Large intestine (tissue), 3 donors: ENCODE measurements around the gene RGMB. TPM values are rescaled to one million over a fixed set of nuclear protein-coding genes. Genes with fewer than 3 reads are reported as not detected.

Experiments
- DNase-seq, 2 donors: peaks; one replicate each; pipeline versions ENCODE4 v3.0.0 to v3.0.0-alpha.2; 2013
- H3K27ac ChIP-seq: one replicate; pipeline ENCODE4 v1.5.1; 2013; ENCODE audit warnings: low read length
- H3K27me3 ChIP-seq: 2 replicates; pipeline ENCODE4 v1.6.1; 2013; ENCODE audit warnings: low read length; ENCODE audit not compliant: control insufficient read depth, insufficient read depth
- H3K36me3 ChIP-seq: 2 replicates; pipeline ENCODE4 v1.6.1; 2013; ENCODE audit warnings: low read length; ENCODE audit not compliant: control insufficient read depth, insufficient read depth
- H3K4me1 ChIP-seq: one replicate; pipeline ENCODE4 v1.6.1; 2013; ENCODE audit warnings: low read length; ENCODE audit not compliant: control insufficient read depth, insufficient read depth
- H3K4me3 ChIP-seq: one replicate; pipeline ENCODE4 v1.5.1; 2013; ENCODE audit warnings: low read length
- H3K9me3 ChIP-seq: one replicate; pipeline ENCODE4 v1.6.1; 2013; ENCODE audit warnings: mild to moderate bottlenecking, low read depth, low read length, moderate library complexity; ENCODE audit not compliant: control insufficient read depth
- WGBS: methylation state at CpG from one replicate; pipeline ENCODE4 v1.1.5; 2013; ENCODE audit warnings: low lambda C conversion rate; ENCODE audit not compliant: insufficient coverage; 5-methylcytosine and 5-hydroxymethylcytosine counted together
- polyA plus RNA-seq: library from polyadenylated mRNA; unstranded; fragments of 120-200 nt; gene quantifications from one replicate; pipeline ENCODE4 v1.2.1, GENCODE V29; 2013

RGMB gene
- polyA plus RNA-seq, 1 donor = 53.2 TPM

DNA sequence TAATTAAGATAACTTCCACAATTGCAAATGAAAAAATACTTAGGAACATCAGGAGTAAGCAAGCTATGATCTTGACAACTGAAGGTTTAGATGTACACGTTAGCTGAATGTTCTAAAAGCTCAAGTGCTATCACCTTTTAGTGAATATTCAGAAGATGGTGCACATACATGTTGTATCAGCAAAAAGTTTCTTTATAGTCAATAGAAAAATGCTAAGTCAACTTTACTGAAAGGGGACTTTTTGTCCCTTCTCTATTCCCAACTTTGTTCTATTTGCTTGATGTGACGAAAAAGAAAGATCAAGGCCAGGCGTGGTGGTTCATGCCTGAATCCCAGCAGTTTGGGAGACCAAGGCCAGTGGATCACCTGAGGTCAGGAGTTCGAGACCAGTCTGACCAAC is 7.6 kb upstream of the RGMB start:
- no CpG with 5 or more reads among the region's 4 CpGs for WGBS
- H3K4me1 ChIP-seq = no peaks in the 10 kb centered on the region
- H3K27me3 ChIP-seq = no peaks in the 10 kb centered on the region
- H3K36me3 ChIP-seq = no peaks in the 10 kb centered on the region
- no peak overlapping the region for H3K27ac ChIP-seq
- no peak overlapping the region for H3K4me3 ChIP-seq
- no peaks in the 10 kb centered on the region for H3K9me3 ChIP-seq
- no peak for DNase-seq

DNA sequence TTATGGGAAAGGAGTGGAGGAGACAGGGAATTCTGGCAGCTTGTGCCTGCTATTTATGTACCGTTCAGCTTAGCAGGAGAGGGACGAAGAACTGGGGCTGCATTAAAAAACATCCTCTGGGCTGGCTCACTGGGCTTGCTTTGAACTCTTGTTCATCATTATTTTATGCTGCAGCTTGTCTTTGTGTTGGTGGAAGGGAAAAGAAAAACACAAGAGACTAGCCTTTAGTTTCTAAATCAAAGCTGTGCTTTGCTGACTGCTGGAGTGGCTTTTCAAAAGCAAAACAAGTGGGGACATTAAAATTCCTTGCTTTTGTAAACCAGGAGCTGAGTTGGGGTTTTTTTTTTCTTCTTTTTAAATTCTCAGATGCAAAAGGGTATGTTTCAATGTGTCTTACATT is 5.9 kb upstream of the RGMB start:
- no peaks in the 10 kb centered on the region for H3K36me3 ChIP-seq
- peaks cover 3% of the 10 kb centered on the region for H3K4me1 ChIP-seq
- no peaks in the 10 kb centered on the region for H3K9me3 ChIP-seq
- H3K4me3 ChIP-seq = no peak overlapping the region
- H3K27ac ChIP-seq = no peak overlapping the region
- DNase-seq = no peak
- WGBS = 60% methylated on average over 1 of the region's 2 CpGs
- no peaks in the 10 kb centered on the region for H3K27me3 ChIP-seq

DNA sequence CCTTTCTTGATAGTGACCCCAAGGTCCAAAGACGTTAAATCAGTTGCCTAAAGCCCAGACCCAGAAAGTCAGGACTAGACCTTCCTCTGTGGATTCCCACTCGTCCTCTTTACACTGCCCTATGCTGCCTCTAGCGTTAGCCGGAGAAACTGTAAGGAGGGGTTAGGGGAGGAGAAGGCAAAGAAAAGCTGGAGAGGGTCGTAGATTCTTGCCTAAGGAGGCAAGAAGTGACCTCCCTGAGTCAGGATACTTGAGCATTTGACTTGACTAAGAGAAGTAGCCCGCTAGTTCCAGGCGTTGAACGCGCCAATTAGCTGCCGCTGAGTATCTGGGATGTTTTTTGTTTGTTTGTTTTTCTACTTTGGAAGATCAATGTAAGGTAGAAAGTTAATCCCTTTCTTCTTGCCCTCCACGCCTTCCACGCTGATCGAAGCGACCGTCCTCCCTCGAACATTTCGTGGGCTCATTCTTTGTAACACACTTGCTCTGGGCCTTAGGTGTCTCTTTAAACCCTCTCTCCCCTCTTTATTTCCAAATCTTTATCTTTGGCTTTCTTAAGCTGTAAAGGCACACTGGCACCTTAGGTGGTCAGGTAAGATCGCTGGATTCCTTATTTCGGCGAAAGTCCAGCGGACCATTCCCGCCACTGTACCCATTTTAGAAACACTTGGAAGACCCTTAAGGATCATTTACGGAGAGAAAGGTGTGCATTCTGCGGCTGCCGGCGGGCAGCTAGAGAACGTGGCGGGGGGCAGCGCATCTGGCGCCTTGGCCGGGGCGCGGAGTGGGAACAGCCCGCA is 5.1 kb upstream of the RGMB start:
- Histone ChIP-seq H3K4me3 (peak overlapping the region; percentile 72), H3K27ac (peak overlapping the region; percentile 81), H3K9me3 (no peaks in the 10 kb centered on the region), H3K4me1 (peaks cover 3% of the 10 kb centered on the region), H3K36me3 (no peaks in the 10 kb centered on the region), H3K27me3 (no peaks in the 10 kb centered on the region)
- peak; percentile 38 to 73 for DNase-seq
- WGBS = no CpG with 5 or more reads among the region's 34 CpGs

DNA sequence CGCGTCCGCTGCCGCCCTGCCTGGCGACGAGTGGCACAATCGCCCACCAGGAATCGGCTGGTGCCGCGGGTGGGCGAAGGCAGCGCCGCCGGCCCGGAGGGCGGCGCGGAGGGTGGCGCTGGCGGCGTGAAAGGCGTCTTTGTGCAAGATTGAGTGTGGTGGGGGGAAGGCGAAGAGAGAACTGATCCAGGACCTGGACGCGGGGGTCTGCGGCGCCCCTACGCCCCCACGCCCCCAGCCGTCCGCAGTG is 4.6 kb upstream of the RGMB start:
- no peak for DNase-seq
- H3K4me3 ChIP-seq = peak overlapping the region; percentile 72
- no peaks in the 10 kb centered on the region for H3K9me3 ChIP-seq
- H3K27me3 ChIP-seq = no peaks in the 10 kb centered on the region
- H3K27ac ChIP-seq = peak overlapping the region; percentile 81
- H3K36me3 ChIP-seq = no peaks in the 10 kb centered on the region
- WGBS = no CpG with 5 or more reads among the region's 31 CpGs
- H3K4me1 ChIP-seq = peaks cover 3% of the 10 kb centered on the region

DNA sequence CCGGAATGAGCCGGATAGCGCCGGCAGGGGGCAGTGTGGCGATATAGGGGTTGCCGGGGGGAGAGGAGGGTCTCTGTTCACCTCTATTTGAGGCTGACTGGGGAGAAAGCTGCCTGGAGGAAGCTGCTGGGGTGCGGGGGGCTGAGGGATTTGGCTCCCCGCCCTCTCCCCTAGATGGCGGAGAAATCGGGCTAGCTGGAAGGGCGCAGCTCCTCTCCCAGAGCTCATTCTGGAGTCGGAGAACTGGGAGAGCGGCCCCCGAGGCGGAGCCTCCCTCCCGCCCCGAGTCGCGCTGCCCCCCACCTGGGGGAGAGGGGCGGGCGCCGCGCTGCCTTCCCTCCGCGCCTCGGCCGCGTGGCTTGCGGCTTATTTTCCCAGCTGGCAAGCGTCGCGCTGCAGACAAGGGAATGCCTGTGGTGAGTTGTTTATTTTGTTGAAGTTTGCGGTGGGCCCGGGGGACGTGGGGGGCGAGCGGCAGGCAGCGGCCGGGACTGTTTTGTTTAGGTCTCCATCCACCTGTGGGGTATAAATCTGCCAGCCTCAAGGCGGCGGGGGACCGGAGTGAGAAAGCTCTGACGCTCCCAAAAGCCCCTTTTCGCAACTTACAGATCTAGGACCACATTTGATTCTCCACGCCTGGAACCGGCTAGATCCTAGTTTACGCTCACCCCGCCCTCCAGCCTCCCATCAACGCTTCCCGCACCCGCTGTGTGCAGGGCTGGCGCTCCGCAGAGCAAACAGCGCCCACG is 4.1 kb upstream of the RGMB start:
- H3K4me3 ChIP-seq = peak overlapping the region; percentile 72
- peak; percentile 48 to 73 for DNase-seq
- peak overlapping the region; percentile 81 for H3K27ac ChIP-seq
- H3K27me3 ChIP-seq = no peaks in the 10 kb centered on the region
- H3K9me3 ChIP-seq = no peaks in the 10 kb centered on the region
- no CpG with 5 or more reads among the region's 55 CpGs for WGBS
- no peaks in the 10 kb centered on the region for H3K36me3 ChIP-seq
- H3K4me1 ChIP-seq = peaks cover 3% of the 10 kb centered on the region

DNA sequence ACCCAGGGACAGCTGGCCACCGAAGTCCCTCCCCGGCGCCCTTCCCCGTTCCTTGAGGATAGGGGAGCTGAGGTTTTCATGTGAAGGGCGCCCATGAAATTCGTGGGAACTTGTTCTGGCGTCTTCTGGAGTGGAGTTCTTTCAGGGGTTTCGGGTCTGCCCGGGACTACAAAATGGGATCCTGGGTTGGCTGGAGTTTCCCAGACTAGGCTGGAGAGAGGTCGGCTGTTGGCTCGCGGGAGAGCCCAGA is 3.6 kb upstream of the RGMB start:
- H3K4me3 ChIP-seq = peak overlapping the region; percentile 72
- H3K4me1 ChIP-seq = peaks cover 3% of the 10 kb centered on the region
- H3K27me3 ChIP-seq = no peaks in the 10 kb centered on the region
- H3K36me3 ChIP-seq = no peaks in the 10 kb centered on the region
- H3K27ac ChIP-seq = peak overlapping the region; percentile 81
- no peaks in the 10 kb centered on the region for H3K9me3 ChIP-seq
- peak in 1 of 2 donors; percentile 62 for DNase-seq
- no CpG with 5 or more reads among the region's 12 CpGs for WGBS

DNA sequence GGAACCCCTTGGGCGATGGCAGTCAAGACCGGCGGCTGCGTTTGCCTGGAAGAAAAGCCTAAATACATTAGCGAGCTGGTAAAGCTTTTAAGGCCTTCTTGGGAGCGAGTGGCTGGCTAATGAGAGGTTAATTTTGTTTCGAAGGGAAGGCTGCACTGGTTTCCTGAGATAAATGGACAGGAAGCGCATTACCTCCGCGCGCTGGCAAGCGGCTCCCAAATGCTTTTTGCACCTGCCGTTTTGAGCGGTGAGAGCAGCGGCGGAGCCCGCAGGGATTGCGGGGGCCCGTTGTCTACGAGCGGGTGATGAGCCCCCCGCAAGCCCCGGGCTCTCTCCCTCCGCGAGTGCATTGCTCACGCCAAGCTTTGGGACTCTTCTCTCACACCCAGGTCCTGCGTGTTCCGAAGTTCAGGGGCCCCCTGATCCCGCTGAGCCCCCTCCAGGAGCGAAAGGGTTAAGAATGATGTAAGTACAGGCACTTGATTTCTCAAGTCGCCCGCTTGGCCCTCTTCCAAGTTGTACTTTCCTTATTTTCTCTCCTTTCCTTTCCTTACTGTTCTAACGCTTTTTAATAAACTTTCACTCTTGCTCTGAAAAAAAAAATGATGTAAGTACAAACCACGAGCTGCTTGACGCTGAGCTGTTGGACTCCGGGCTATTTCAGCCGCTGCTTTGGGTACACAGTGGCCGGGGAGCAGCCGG is 3.1 kb upstream of the RGMB start:
- no peaks in the 10 kb centered on the region for H3K9me3 ChIP-seq
- peak overlapping the region; percentile 72 for H3K4me3 ChIP-seq
- no CpG with 5 or more reads among the region's 39 CpGs for WGBS
- H3K4me1 ChIP-seq = peaks cover 3% of the 10 kb centered on the region
- H3K27me3 ChIP-seq = no peaks in the 10 kb centered on the region
- peak; percentile 51 to 81 for DNase-seq
- H3K36me3 ChIP-seq = peaks cover under 1% of the 10 kb centered on the region
- peak overlapping the region; percentile 81 for H3K27ac ChIP-seq

DNA sequence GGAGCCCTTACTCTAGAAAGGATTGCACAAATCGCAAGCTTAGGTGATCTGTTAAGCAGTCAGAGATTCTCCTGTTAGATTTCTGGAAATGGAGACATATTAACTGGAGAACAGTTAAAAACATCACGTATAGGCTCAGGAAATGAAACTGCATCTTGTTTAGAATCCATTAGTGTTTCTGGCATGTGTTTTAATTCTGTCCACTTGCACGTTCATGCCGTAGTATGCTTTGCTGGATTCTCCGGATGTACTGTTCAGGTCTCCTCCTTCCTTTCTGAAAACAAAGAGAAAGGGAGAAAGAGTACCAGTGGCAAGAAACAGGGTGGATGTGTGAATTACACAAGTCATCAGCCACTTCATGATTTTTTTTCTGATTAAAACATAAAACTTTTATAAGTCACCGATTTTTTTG is 2.5 kb upstream of the RGMB start:
- peak overlapping the region; percentile 72 for H3K4me3 ChIP-seq
- peak overlapping the region; percentile 81 for H3K27ac ChIP-seq
- peaks cover 3% of the 10 kb centered on the region for H3K4me1 ChIP-seq
- peaks cover 2% of the 10 kb centered on the region for H3K36me3 ChIP-seq
- H3K9me3 ChIP-seq = no peaks in the 10 kb centered on the region
- no peak for DNase-seq
- WGBS = no CpG with 5 or more reads among the region's 6 CpGs
- H3K27me3 ChIP-seq = no peaks in the 10 kb centered on the region

DNA sequence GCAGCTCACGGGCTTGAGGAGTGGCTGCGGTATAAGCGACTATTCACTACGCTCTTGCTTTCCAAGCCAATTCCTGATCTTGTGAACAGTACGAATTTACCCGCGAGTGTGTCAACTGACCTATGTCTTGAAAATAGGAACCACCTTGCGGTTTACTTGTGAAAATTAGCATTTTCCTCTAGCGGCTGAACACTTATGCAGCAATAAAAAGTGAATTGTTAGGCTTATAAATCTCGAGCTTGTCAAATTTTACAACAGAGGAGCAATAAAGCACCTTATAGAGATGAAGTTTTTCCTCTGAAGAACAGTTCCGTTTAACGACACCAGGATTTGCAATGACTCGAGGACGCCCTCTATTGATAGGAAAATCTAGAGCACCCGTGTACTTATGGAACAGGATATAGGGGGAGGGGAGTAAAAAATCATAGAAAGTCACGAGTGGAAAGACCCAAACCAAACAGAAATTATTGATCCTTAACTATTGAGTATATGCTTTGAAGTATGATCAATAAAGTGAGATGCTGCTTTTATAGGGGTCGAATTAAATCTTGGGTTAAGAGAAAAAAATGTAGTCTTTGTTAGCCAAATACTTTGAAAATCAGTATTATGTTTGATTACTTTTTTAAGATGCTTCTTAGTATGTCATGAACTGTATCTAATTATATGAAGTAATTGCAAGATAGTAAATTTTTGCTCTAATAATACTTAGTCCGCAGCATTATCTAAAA is 1.9 kb upstream of the RGMB start:
- Histone ChIP-seq H3K36me3 (peaks cover 2% of the 10 kb centered on the region), H3K4me3 (peak overlapping the region; percentile 72), H3K9me3 (no peaks in the 10 kb centered on the region), H3K4me1 (peaks cover 3% of the 10 kb centered on the region), H3K27ac (peak overlapping the region; percentile 81), H3K27me3 (no peaks in the 10 kb centered on the region)
- DNase-seq = peak; percentile 86 to 92
- WGBS = 0% methylated on average over 2 of the region's 18 CpGs
